HG02943 (cell line): ENCODE measurements around the gene PSMD8.
"Not testable (repeated sequence)": the region's sequence is repeated elsewhere in the genome, so short reads cannot be mapped to it uniquely, and the experiment has no call there.

Experiments
- ATAC-seq: cut with Tn5 transposase; IDR thresholded peaks from one replicate; pipeline ENCODE4 v1.9.1; 2021; ENCODE audit warnings: mild to moderate bottlenecking, low read depth, moderate library complexity; ENCODE audit not compliant: unreplicated experiment

PSMD8 gene

DNA sequence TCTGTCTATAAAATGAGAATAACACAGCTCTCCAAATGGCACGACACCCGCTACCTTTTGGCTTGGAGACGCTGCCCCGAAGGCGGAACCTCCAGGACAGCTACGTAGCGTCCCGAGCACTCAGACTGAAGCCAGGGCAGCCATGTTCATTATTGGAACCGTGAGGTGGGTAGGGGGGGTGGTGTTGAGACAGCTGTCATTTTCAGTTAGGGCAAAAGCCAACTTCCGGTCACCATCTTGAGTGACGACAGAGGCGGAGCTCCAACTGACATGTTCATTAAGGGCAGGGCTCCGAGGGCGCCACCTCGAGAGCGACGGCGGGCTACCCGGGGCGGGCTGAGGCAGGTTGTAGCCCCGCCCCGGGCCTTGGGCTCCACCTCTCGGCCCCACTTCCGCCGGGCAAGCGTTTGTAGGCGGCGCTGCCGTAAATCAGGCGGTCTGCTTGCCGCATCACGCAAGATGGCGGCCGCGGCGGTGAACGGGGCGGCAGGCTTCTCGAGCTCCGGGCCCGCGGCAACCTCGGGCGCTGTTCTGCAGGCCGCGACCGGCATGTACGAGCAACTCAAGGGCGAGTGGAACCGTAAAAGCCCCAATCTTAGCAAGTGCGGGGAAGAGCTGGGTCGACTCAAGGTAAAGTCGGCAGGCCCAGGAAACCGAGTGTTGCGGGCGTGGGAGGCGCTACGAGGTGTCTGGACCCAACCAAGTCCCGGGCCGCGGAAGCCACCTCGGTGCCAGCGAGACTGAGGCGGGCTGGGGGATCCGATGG is at the start of gene PSMD8:
TSS of gene PSMD8 (plus strand) at position 240 of the 766 bp plus-strand sequence. CDS start at position 271, 31 bp downstream.
- ATAC-seq, result peak; percentile 93

DNA sequence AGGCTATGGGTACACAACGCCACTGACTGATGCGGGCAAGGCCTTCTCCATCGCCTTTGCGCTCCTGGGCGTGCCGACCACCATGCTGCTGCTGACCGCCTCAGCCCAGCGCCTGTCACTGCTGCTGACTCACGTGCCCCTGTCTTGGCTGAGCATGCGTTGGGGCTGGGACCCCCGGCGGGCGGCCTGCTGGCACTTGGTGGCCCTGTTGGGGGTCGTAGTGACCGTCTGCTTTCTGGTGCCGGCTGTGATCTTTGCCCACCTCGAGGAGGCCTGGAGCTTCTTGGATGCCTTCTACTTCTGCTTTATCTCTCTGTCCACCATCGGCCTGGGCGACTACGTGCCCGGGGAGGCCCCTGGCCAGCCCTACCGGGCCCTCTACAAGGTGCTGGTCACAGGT is 47.8 kb upstream of the PSMD8 start:
- ATAC-seq, result no peak

- no peak for ATAC-seq
These were observed 44.7 kb upstream of the PSMD8 start for GRCh38 chr19:38329651-38330050.

DNA sequence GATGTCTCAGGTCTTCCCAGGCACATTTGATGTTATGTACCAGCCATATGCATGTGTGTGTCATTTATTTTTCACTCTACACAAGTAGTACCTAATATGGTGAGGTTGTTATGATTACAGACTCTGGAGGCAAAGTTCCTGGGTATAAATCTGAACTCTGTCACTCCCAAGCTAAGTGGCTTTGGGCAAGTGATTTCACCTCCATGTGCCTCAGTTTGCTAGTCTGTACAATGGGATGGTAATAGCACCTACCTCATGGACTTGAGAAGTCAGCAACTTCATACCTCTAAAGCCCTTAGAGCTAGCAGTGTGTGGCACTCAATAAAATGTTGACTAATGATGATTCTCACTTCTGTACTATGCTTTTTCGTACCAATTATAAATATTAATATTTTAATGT is 42.6 kb upstream of the PSMD8 start:
- ATAC-seq, result no peak

DNA sequence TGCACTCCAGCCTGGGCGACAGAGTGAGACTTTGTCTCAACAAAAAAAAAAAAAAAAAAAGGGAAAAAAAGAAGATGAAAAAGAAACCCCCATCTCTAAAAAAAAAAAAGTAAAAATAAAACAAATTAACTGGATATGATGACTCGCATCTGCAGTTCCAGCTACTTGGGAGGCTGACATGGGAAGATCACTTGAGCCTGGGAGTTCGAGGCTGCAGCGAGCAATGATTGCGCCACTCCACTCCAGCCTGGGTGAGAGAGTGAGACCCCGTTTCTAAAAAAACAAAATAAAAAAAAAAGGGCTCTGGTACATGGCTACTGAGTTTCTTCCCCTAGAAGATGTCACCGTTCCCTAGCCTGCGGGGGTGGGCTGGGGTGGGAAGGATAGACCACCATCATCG is 41.1 kb upstream of the PSMD8 start:
- no peak for ATAC-seq

GRCh38 chr19:38335949-38336637 is 38.3 kb upstream of the PSMD8 start:
- peak; percentile 68 for ATAC-seq

- ATAC-seq, result peak; percentile 44
These were observed 37.6 kb upstream of the PSMD8 start for GRCh38 chr19:38336638-38337359.

GRCh38 chr19:38337360-38337653 is 37.1 kb upstream of the PSMD8 start:
- ATAC-seq, result no peak

- not testable (repeated sequence) for ATAC-seq
These were observed 35.4 kb upstream of the PSMD8 start for GRCh38 chr19:38339011-38339410.

GRCh38 chr19:38340927-38341326 is 33.4 kb upstream of the PSMD8 start:
- no peak for ATAC-seq

DNA sequence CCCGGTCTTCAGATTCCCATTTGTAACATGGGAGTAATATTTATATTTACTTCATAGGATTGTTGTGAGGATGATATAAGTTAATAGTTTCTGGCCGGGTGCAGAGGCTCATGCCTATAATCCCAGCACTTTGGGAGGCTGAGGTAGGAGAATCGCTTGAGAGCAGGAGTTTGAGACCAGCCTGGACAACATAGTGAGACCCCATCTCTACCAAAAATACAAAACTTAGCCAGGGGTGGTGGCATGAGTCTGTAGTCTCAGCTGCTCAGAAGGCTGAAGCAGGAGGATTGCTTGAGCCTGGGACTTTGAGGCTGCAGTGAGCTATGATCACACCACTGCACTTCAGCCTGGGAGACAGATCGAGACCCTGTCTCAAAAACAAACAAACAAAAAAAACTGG is 27.5 kb upstream of the PSMD8 start:
- no peak for ATAC-seq

- no peak for ATAC-seq
These were observed 23.5 kb upstream of the PSMD8 start for GRCh38 chr19:38350883-38351282.

- ATAC-seq, result no peak
These were observed 22.4 kb upstream of the PSMD8 start for GRCh38 chr19:38351865-38352395.

DNA sequence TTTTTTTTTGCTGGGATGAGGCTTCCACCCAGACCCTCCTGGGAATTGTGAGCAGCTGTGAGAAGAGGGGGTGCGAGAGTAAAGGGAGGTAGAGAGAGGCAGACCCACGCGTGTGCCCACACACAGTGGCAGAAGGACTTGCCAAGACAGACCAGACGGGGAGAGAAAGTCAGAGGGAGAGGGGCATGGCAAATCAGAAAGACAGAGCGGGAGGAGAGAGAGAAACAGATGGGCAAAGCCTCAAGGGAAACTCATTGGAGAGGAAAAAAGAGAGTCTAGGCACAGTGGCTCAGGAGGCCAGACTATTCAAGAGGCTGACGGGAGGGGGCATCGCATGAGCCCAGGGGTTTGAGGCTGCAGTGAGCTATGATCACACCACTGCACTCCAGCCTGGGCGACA is 21.8 kb upstream of the PSMD8 start:
- ATAC-seq, result no peak

GRCh38 chr19:38355728-38356725 is 18.3 kb upstream of the PSMD8 start:
- no peak for ATAC-seq

GRCh38 chr19:38358071-38358470 is 16.3 kb upstream of the PSMD8 start:
- no peak for ATAC-seq

- ATAC-seq, result no peak
These were observed 14.9 kb upstream of the PSMD8 start for GRCh38 chr19:38359242-38360021.

DNA sequence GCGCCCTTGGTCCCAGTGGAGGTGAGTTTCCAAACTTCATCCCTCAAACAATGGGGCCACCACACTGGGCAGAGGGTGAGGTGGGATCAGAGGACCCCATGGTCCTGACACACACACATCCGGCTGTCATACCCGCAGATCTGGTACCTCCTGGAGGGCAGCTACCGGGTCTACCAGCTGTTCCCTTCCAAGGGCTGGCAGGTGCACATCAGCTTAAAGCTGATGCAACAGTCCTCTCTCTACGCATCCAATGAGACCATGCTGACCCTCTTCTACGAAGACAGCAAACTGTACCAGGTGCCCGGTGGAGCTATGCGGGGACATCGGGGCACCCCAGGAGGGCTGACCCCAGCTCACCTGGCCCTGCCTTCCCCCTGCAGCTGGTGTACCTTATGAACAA is 14.0 kb upstream of the PSMD8 start:
- ATAC-seq, result no peak

DNA sequence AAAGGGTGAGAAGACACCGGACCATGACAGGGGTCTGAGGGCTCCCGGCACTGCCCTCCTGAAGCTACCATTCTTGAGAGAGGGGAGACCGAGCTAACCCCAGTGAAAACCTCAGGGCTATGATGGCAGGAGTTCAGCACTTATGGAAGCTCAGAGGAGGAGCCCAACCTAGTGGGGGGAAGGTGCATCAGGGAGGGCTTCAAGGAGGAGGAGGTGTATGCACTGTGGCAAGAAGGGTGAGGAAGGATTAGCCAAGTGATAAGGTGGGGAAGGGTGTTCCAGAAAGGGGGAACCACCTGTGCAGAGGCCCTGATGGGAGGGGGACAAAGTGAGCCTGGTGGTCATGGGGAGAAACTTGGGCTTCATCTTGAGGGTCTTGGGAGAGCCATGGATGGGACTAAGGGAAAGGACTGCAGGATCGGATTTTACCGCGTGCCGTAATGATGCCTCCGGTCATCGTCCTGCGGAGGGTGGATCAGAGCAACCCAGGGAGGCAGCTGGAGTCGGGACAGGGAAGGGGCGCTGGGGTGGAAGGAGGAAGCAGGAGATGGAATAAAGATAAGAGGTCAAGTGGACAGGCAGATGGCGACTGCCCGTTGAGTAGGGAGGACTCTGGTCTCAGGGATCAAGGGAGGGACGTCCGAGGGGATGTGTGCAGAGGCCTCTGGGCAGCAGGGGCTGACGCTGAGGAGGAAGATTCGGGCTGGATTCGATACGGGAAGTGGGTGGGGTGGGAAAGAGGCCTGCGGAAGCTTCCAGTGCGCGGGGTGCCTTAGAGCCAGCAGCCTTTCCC is 13.3 kb upstream of the PSMD8 start:
- no peak for ATAC-seq
